Neural crest cell (in vitro differentiated cells): ENCODE results near the gene CPNE8. TPM values are rescaled to one million over a fixed set of nuclear protein-coding genes. Genes with fewer than 3 reads are reported as not detected.

ENCODE experiments used
- DNase-seq: peaks from one replicate; pipeline ENCODE4 v3.0.0; 2021; ENCODE audit warnings: low read depth, mixed read lengths, low spot score
- H3K27ac Mint-ChIP-seq: one replicate; pipeline ENCODE4 v1.8.0; 2021; ENCODE audit warnings: mild to moderate bottlenecking, mixed read lengths; ENCODE audit not compliant: unreplicated experiment
- H3K27me3 Mint-ChIP-seq: 2 replicates; pipeline ENCODE4 v1.8.0; 2021; ENCODE audit warnings: low read depth, mild to moderate bottlenecking, mixed read lengths
- H3K36me3 Mint-ChIP-seq: 2 replicates; pipeline ENCODE4 v1.8.0; 2021; ENCODE audit warnings: low read depth, mild to moderate bottlenecking, mixed read lengths
- H3K4me1 Mint-ChIP-seq: 2 replicates; pipeline ENCODE4 v1.8.0; 2021; ENCODE audit warnings: mixed read lengths
- H3K4me3 Mint-ChIP-seq: one replicate; pipeline ENCODE4 v1.8.0; 2021; ENCODE audit warnings: mild to moderate bottlenecking, mixed read lengths
- H3K9me3 Mint-ChIP-seq: 2 replicates; pipeline ENCODE4 v1.8.0; 2021; ENCODE audit warnings: mixed read lengths
- CTCF ChIP-seq: fragments of 200-600 bp; sonication (generic); conservative IDR thresholded peaks from 2 replicates; pipeline ENCODE4 v1.5.0; 2021; ENCODE audit warnings: antibody characterized with exemption, mild to moderate bottlenecking
- total RNA-seq: library from RNA; stranded (reverse); gene quantifications from 2 replicates; pipeline ENCODE4 v1.2.1, GENCODE V29; 2021

CPNE8 gene
- total RNA-seq, 1 donor from 2014 or later, result 7.0 TPM

DNA sequence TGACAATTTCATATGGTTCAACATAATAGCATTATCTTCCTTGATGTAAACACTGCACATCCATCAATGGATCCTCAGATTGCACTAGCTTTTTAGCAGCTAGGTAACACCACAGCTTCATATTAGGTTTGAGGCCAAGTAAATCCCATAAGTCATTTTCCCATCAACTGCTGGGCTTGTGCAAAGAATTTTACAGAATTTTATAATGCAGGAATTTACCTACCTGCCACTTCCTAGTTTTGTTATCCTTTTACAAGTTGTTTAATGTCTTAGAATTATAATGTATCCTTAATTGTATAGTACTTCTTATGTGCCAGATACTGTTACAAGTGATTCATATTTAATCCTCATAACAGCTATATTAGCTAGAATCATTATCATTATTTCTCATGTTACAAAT lies 36.4 kb downstream of the CPNE8 start:
- H3K27me3 Mint-ChIP-seq, result no peaks in the 10 kb centered on the region
- H3K27ac Mint-ChIP-seq, result no peak overlapping the region
- no peak overlapping the region for H3K4me3 Mint-ChIP-seq
- no peaks in the 10 kb centered on the region for H3K4me1 Mint-ChIP-seq
- H3K36me3 Mint-ChIP-seq, result peaks cover 3% of the 10 kb centered on the region
- no peak for DNase-seq
- H3K9me3 Mint-ChIP-seq, result no peaks in the 10 kb centered on the region
- no peak for TF ChIP-seq CTCF

- Mint-ChIP-seq H3K36me3 (peaks cover 7% of the 10 kb centered on the region), H3K4me1 (no peaks in the 10 kb centered on the region), H3K4me3 (no peak overlapping the region), H3K9me3 (peaks cover 7% of the 10 kb centered on the region), H3K27me3 (no peaks in the 10 kb centered on the region), H3K27ac (no peak overlapping the region)
- no peak for TF ChIP-seq CTCF
- DNase-seq, result no peak
Measured at GRCh38 chr12:38850461-38850860, 54.9 kb downstream of the CPNE8 start.

GRCh38 chr12:38847247-38847646 lies 58.1 kb downstream of the CPNE8 start:
- TF ChIP-seq CTCF, result no peak
- no peak for DNase-seq
- Mint-ChIP-seq H3K36me3 (no peaks in the 10 kb centered on the region), H3K4me1 (no peaks in the 10 kb centered on the region), H3K27me3 (no peaks in the 10 kb centered on the region), H3K9me3 (no peaks in the 10 kb centered on the region), H3K27ac (no peak overlapping the region), H3K4me3 (no peak overlapping the region)

DNA sequence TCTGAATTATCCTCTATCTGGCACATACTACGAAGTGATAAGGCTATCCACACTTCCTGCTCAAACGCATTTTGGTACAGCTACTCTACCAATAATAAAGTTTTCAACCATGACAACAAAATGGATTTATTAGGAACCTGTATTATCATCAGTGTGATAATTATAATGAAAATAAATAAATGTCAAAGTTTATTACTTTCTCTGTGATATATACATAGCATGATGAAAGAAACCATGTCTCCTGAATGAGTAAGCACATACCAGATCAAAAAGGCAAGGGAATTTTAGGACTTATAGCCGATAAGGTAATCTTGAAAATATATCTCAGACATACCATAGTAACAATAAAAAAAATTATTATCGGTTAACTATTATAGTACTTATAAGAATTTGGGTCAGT lies 61.1 kb downstream of the CPNE8 start:
- TF ChIP-seq CTCF, result no peak
- H3K27ac Mint-ChIP-seq, result no peak overlapping the region
- no peaks in the 10 kb centered on the region for H3K9me3 Mint-ChIP-seq
- H3K4me3 Mint-ChIP-seq, result no peak overlapping the region
- H3K36me3 Mint-ChIP-seq, result no peaks in the 10 kb centered on the region
- DNase-seq, result no peak
- H3K27me3 Mint-ChIP-seq, result no peaks in the 10 kb centered on the region
- H3K4me1 Mint-ChIP-seq, result no peaks in the 10 kb centered on the region

DNA sequence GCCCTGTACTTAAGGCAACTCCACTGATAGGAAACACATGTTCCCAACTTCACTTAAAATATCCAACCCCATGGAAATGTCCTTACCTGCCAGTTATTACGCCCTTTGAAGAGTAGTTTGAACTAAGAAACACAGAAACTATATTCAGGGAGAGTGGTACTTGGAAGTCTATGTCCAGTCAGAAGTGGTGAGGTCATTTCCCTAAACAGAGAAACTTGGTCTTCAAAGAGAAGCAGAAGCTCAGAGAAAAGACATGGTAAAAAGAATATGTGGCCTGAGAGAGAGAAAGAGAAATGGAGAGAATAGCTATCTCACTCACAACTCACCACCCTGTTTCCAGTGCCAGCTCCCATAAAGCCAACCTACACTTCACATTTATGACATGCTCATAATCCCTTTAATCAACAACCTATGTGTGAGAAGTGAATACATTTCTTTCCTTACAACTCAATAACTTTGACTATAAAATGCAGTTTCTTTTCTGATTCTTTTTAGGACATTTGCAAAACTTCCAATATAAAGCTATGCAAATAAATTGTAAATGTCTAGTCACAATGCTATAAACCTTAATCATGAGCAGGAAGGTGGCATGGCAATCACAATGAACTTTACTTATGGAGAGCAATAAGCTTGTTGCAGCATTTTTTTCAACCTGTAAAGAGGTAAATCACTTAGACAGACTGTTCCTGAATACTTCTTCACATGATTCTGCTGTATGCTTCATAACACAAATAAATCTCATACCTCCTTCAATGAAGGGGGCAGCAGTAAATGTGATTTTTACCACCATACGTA lies 67.1 kb downstream of the CPNE8 start:
- Mint-ChIP-seq H3K36me3 (peaks cover 7% of the 10 kb centered on the region), H3K9me3 (peaks cover 5% of the 10 kb centered on the region), H3K4me1 (no peaks in the 10 kb centered on the region), H3K27me3 (no peaks in the 10 kb centered on the region), H3K4me3 (no peak overlapping the region), H3K27ac (no peak overlapping the region)
- no peak for TF ChIP-seq CTCF
- DNase-seq, result no peak
